Loucy (cell line): ENCODE results near the gene CTBP2.

Experiments
- H2AFZ ChIP-seq: fragments of 200-600 bp; sonication (generic); 2 replicates; pipeline ENCODE4 v1.6.0; 2016; ENCODE audit warnings: antibody characterized with exemption, mild to moderate bottlenecking, low read length, moderate library complexity
- H3F3A ChIP-seq: fragments of 200-600 bp; 2 replicates; pipeline ENCODE4 v1.6.0; 2016; ENCODE audit warnings: antibody characterized with exemption, low read depth, mild to moderate bottlenecking
- H3K27me3 ChIP-seq: fragments of 200-600 bp; sonication (generic); 2 replicates; pipeline ENCODE4 v1.6.1; 2014; ENCODE audit warnings: low read length, mild to moderate bottlenecking; ENCODE audit not compliant: insufficient read depth, poor library complexity, severe bottlenecking
- H3K36me3 ChIP-seq: fragments of 200-600 bp; sonication (generic); 2 replicates; pipeline ENCODE4 v1.6.1; 2016; ENCODE audit warnings: low read length; ENCODE audit not compliant: insufficient read depth
- H3K4me1 ChIP-seq: fragments of 200-600 bp; sonication (generic); 2 replicates; pipeline ENCODE4 v1.5.1; 2014; ENCODE audit warnings: low read length, mild to moderate bottlenecking; ENCODE audit not compliant: insufficient read depth, poor library complexity, severe bottlenecking
- H3K4me2 ChIP-seq: fragments of 200-600 bp; sonication (generic); 2 replicates; pipeline ENCODE4 v1.6.0; 2014; ENCODE audit warnings: antibody characterized with exemption, low read length, low read depth, mild to moderate bottlenecking; ENCODE audit not compliant: poor library complexity, severe bottlenecking
- H3K4me3 ChIP-seq: fragments of 200-600 bp; sonication (generic); 2 replicates; pipeline ENCODE4 v1.5.1; 2014; ENCODE audit warnings: low read length, mild to moderate bottlenecking, mixed read lengths; ENCODE audit not compliant: poor library complexity, severe bottlenecking
- H3K79me2 ChIP-seq: fragments of 200-600 bp; sonication (generic); 2 replicates; pipeline ENCODE4 v1.6.1; 2014; ENCODE audit warnings: low read length; ENCODE audit not compliant: insufficient read depth
- H3K9ac ChIP-seq: fragments of 200-600 bp; sonication (generic); 2 replicates; pipeline ENCODE4 v1.6.0; 2014; ENCODE audit warnings: mild to moderate bottlenecking, low read depth, low read length, moderate library complexity; ENCODE audit not compliant: poor library complexity, severe bottlenecking
- H3K9me2 ChIP-seq: fragments of 200-600 bp; sonication (generic); replicated peaks from 2 replicates; pipeline ENCODE4 v1.6.1; 2016; ENCODE audit warnings: low read depth, low read length, mixed read lengths
- H3K9me3 ChIP-seq: fragments of 200-600 bp; sonication (generic); 2 replicates; pipeline ENCODE4 v1.6.1; 2014; ENCODE audit warnings: mild to moderate bottlenecking, antibody characterized with exemption, low read length, low read depth; ENCODE audit not compliant: insufficient read depth
- H4K20me1 ChIP-seq: fragments of 200-600 bp; sonication (generic); 2 replicates; pipeline ENCODE4 v1.6.0; 2014; ENCODE audit warnings: antibody characterized with exemption, low read length, mild to moderate bottlenecking; ENCODE audit not compliant: insufficient read depth, poor library complexity, severe bottlenecking
- EZH2phosphoT487 ChIP-seq: fragments of 200-600 bp; IDR thresholded peaks from 2 replicates; pipeline ENCODE4 v1.6.1; 2018; ENCODE audit warnings: antibody characterized with exemption, mild to moderate bottlenecking, moderate library complexity, borderline replicate concordance
- TF ChIP-seq, protein P1 (sequence below): fragments of 200-600 bp; sonication (generic); conservative IDR thresholded peaks from 2 replicates; pipeline ENCODE4 v1.5.1; 2014; ENCODE audit warnings: mild to moderate bottlenecking, antibody characterized with exemption, low read length

CTBP2 gene

DNA sequence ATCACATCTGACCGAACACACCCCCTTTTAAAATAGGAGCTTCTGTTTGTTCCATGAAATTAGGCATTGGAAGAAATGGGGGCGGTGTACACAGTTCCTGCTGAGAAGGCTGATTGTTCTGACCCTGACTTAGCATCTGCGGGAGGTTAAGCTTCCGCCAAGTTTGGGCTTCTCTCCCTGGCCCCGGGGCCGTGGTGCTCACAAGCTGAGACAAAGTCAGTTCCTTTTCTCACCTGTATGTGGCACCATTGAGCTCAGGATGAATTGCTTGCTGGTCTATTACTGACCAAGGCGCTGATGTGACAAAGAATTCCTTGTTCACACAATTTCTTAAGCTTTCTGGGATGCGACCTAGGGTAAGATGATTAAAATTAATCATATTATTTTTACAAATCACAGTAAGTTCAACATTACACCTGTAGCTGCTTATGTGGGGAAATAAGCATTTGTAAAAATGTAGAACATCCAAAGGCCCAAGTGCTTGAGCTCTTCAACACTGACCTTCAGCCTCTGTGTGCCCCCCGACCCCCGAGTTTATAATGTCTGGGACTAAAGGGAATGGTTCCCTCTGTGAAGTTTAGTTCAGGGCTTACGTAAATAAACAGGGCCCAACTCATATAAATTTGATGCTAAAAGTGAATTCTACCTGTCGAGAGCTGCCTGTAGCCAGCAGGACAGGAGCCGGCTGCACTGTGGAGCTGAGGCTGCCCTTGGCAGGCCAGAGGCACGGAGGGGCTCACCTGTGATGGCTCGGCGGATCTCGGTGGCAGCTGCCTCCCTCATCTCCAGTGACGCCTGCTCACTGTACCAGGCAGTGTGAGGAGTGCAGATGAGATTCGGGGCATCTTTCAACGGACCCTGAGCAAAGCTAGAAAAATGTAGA lies 167.7 kb downstream of the CTBP2 start:
- Histone ChIP-seq H3K27me3 (no peaks in the 10 kb centered on the region), H3F3A (no peaks in the 10 kb centered on the region), H3K9me2 (no peaks in the 10 kb centered on the region), H3K36me3 (peaks cover 6% of the 10 kb centered on the region; the same call in 1 of the 2 replicates), H3K4me2 (no peak overlapping the region), H3K9me3 (no peaks in the 10 kb centered on the region), H2AFZ (no peak overlapping the region), H4K20me1 (no peaks in the 10 kb centered on the region), H3K4me3 (no peak overlapping the region), H3K9ac (no peak overlapping the region), H3K79me2 (no peaks in the 10 kb centered on the region), H3K4me1 (no peaks in the 10 kb centered on the region)
- TF ChIP-seq EZH2phosphoT487, result no peak
- TF ChIP-seq, protein P1, sequence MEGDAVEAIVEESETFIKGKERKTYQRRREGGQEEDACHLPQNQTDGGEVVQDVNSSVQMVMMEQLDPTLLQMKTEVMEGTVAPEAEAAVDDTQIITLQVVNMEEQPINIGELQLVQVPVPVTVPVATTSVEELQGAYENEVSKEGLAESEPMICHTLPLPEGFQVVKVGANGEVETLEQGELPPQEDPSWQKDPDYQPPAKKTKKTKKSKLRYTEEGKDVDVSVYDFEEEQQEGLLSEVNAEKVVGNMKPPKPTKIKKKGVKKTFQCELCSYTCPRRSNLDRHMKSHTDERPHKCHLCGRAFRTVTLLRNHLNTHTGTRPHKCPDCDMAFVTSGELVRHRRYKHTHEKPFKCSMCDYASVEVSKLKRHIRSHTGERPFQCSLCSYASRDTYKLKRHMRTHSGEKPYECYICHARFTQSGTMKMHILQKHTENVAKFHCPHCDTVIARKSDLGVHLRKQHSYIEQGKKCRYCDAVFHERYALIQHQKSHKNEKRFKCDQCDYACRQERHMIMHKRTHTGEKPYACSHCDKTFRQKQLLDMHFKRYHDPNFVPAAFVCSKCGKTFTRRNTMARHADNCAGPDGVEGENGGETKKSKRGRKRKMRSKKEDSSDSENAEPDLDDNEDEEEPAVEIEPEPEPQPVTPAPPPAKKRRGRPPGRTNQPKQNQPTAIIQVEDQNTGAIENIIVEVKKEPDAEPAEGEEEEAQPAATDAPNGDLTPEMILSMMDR, result peak; percentile 66

DNA sequence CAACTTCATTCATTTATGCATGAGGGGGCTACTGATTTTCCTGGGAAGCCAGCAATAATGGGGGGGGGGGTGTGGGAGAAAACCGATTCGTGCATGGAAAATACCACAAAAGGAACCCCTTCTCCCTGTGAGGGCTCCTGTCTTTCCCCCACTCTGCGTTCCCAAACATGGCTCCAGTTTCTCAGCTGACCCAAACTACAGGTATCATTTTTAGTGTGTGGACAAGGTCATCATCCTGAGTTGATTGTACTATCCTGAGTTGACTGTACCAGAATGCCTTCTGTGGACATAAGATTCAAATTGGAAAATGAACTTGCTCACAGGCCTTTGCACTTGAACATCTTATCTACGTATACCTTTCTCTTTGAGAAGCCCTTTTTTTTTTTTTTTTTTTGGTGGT lies 168.5 kb downstream of the CTBP2 start:
- H3K9me3 ChIP-seq, result no peaks in the 10 kb centered on the region
- H3K9ac ChIP-seq, result no peak overlapping the region
- no peaks in the 10 kb centered on the region for H4K20me1 ChIP-seq
- H3K4me2 ChIP-seq, result no peak overlapping the region
- H3K4me1 ChIP-seq, result no peaks in the 10 kb centered on the region
- no peaks in the 10 kb centered on the region for H3K9me2 ChIP-seq
- H2AFZ ChIP-seq, result no peak overlapping the region
- H3K4me3 ChIP-seq, result no peak overlapping the region
- TF ChIP-seq EZH2phosphoT487, result no peak
- TF ChIP-seq, protein P1, result no peak
- H3K79me2 ChIP-seq, result no peaks in the 10 kb centered on the region
- no peaks in the 10 kb centered on the region for H3K27me3 ChIP-seq
- H3F3A ChIP-seq, result no peaks in the 10 kb centered on the region
- peaks cover 11% of the 10 kb centered on the region; the same call in 1 of the 2 replicates for H3K36me3 ChIP-seq

DNA sequence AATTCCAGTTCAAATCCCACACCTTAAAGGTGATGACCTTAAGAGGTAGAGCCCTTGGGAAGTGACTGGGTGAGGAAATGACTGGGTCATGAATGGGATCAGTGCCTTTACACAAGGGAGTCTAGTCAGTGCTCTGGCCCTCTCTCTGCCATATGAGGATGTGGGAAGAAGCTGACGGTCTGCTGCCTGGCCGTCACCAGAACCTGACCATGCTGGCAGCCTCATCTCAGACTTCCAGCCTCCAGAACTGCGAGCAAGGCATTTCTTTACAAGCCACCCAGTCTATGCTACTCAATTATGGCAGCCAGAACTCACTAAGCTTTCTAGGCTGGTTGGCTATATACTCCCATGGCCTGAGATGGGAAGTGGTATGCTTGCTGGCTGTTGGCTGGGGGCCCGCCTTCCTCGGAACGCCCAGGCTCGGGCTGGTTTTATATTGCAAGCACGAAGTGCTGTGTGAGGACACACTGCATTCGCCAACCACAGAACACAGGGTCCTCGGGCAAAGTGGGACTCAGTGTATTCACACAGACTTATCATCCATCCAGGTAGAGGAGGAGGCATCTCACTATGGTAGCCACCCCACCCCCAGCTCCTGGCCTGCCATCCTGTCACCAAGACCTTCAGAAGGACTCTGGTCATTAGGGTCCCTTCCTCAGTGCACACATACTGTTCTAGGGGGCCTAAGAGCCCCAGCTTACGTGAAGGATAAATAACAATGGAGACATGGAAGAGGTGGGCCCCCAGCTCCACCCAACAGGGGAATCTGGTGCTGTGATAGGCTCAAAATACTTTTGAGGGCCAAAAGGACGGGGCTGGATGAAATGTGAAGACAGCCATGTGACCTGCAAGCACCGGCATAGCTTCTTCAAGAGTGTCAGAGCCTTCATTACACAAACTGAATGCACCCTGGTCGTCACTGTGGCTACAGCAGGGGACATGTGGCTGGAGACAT lies 169.4 kb downstream of the CTBP2 start:
- Histone ChIP-seq H3F3A (no peaks in the 10 kb centered on the region), H4K20me1 (no peaks in the 10 kb centered on the region), H3K36me3 (peaks cover 20% of the 10 kb centered on the region; the same call in 1 of the 2 replicates), H3K9me2 (no peaks in the 10 kb centered on the region), H3K27me3 (no peaks in the 10 kb centered on the region), H3K4me3 (no peak overlapping the region), H3K9me3 (no peaks in the 10 kb centered on the region), H3K4me1 (no peaks in the 10 kb centered on the region), H2AFZ (no peak overlapping the region), H3K79me2 (no peaks in the 10 kb centered on the region), H3K4me2 (no peak overlapping the region), H3K9ac (no peak overlapping the region)
- TF ChIP-seq, protein P1, result no peak
- TF ChIP-seq EZH2phosphoT487, result no peak
